Colon (tissue), 2 donors: Measurements from ENCODE around the gene NUP210.
"Not testable (repeated sequence)": the region's sequence is repeated elsewhere in the genome, so short reads cannot be mapped to it uniquely, and the experiment has no call there.

ENCODE experiments used
- FAIRE-seq: peaks from 2 replicates; lab custom pipeline; 2012; peaks lifted over from hg19 to GRCh38; lab: Jason Lieb, UNC
- donor health status: control.
- donor health status: control.

Gene NUP210

GRCh38 chr3:13429631-13430291 lies 9.6 kb upstream of the NUP210 start:
- FAIRE-seq = no peak

- FAIRE-seq = not testable (repeated sequence)
These were observed 8.6 kb upstream of the NUP210 start for GRCh38 chr3:13428678-13429077.

GRCh38 chr3:13427662-13428603 lies 7.8 kb upstream of the NUP210 start:
- no peak for FAIRE-seq

- no peak for FAIRE-seq
These were observed 6.5 kb upstream of the NUP210 start for GRCh38 chr3:13426591-13426990.

- FAIRE-seq = no peak
These were observed 5.6 kb upstream of the NUP210 start for GRCh38 chr3:13425689-13426088.

- FAIRE-seq = no peak
These were observed 4.9 kb upstream of the NUP210 start for GRCh38 chr3:13424865-13425617.

DNA sequence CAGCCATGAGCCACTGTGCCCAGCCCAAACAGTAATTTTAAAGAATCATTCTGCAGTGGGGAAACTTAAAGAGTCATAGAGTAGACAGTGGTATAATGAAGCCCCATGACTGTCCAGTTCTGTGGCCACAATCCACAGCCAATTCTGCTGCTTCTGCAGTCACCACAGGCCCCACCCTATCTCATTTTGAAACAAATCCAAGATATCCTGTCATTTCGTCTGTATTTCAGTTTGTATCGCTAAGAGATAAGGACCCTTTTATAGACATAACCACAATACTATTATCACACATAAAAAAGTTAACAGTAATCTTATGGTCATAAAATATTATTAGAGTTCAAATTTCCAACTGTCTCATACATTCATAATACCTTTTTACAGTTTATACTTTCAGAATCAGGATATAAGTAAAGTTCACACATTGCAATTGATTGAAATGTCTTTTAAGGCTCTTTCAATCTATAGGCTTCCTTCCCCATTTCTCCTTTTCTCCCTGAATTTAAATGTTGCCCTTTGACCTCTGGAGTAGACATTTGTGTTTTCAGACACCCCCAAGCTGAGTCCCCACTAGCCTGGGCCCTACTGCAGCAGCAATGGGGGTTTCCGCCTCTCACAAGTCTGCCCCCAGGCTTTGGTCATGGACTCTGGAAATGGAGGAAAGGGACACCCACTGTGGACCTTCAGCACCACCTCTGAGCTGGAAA lies 4.2 kb upstream of the NUP210 start:
- FAIRE-seq = no peak

DNA sequence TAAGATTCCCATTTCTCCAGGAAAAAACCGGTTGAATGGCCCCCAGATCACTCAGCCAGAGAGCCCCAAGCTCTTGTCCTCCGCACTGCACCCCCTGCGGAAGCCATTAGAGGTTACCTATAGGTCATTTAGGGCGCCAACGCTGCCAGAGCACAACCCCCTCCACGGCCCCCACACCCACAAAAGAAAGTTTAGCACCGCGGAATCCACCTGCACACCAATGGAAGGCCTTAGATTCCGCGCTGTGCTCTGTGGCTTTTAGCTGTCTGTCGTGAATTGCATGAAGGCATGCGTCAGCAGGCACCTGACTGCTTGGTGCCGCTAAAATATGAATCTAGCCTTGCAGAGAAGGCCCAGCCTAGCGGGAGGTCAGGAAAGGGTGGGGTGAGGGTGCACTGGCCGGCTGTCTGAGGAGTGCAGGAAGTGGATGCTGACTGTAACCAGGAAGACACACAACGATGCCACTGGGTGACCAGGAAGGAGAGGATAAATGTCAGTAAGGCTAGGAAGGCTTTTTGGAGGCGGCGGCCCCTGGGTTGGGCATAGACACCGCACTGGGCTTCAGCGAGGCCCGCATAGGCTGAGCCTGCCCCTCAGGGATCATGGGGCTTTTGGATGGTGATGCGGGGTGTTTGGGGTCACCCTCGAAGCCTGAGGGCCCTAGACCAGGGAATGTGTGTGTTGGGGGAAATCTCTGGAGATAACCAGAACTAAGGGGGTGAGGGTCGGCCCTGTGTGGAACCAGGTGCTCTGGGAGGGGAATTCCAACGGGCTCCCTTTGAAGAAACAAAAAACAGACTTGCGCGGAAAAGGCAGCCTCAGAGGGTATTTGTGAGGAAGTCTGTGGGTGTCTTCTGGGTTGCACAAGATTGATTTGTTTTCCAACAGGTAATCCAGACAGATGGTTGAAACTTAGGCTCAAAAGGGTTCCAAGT lies 976 bp upstream of the NUP210 start:
- FAIRE-seq = no peak

DNA sequence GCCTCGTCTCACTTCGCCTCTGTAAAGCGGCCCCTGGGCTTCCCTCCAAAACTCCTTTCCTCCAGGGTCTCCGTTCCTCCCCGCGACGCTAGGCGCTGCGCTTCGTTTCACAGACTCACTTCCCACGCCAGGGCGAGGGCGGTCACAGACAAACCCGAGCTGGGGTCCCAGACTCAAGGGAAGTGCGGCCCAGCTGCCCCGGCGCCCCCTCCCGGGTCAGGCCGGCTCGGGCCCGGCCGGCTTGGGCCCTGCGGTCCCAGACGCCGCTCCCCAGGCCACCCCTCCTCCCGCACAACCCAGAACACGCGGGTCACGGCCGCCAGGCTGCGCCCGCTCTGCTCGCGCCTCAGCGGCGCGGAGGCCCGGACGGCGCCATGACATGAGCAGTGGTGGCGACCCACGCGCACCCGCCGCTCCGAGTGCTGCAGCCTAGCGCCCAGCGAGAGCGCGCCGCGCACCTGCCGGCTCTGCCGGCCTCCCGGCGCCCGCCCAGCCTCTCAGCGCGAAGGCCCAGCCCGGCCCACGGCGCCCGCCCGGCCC lies 547 bp downstream of the NUP210 start:
- no peak for FAIRE-seq

DNA sequence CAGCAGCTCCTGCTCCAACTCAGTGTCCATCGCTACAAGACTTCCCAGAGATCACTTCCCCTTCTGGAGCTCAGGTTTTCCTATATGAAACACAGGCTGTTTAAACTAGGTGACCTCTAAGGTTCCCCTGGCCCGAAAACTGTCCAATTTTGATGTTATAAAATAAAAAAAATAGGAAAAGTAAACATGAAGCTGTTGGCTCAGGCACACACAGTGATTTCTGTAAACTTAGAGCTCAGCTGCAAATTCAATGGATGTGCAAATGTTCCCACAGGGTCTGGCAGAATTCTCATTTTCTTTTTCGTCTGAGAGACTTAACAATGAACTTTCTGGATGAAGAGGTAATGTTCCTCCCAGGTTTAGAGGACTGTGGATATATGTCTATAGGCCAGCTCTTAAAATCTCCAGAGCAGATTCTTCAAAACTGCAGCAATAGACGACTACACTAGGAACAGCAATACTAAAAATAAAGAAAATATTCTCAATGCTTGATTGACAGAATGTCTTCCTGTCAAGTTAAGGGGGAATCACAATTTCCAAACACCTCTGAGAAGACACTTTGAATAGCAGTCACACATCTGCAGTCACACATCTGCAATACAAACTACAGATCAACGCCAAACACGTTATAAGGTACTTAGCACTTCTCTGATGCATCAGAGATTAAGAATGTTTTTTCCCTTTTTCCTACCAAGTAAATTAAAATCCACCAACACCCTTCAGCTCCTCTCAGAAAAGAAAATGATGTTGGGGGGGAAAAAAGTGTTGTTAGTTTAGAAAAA lies 2.8 kb downstream of the NUP210 start:
- FAIRE-seq = no peak

- no peak for FAIRE-seq
These were observed 3.9 kb downstream of the NUP210 start for GRCh38 chr3:13415997-13416793.

GRCh38 chr3:13415236-13415986 lies 4.7 kb downstream of the NUP210 start:
- FAIRE-seq = no peak

GRCh38 chr3:13414040-13414729 lies 5.9 kb downstream of the NUP210 start:
- FAIRE-seq = no peak

- no peak for FAIRE-seq
These were observed 8.8 kb downstream of the NUP210 start for GRCh38 chr3:13411186-13411860.

DNA sequence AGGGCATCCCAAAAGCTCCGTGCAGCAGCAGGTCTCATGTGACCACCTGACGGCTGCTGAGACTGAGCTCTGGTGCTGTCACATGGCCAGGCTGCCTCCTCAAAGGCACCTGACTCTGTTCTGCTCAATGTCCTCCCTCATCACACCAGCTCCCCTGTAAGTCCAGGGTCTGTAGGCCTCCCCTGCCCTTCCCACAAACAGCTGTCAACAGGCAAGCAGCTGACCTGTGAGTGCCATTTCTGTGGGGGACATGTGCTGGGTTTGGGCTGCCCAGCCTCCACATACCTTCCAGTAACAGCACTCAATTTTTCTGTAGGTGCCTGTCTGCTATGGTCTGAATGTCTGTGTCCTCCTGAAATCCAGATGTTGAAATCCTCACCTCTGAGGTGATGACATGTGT lies 11.2 kb downstream of the NUP210 start:
- FAIRE-seq = no peak

GRCh38 chr3:13407926-13408325 lies 12.2 kb downstream of the NUP210 start:
- FAIRE-seq = no peak

GRCh38 chr3:13407475-13407874 lies 12.6 kb downstream of the NUP210 start:
- no peak for FAIRE-seq
